Measurements from ENCODE around the gene SMYD3. TPM values are rescaled to one million over a fixed set of nuclear protein-coding genes. Genes with fewer than 3 reads are reported as not detected.
"Not testable (repeated sequence)": the region's sequence is repeated elsewhere in the genome, so short reads cannot be mapped to it uniquely, and the experiment has no call there.

The SMYD3 gene
- total RNA-seq, 6 experiments from 2014 or later, result 6.3 to 10.0 (median 6.6) TPM

GRCh38 chr1:245942856-245943255, 564.2 kb downstream of the SMYD3 start:
- 65% methylated on average over 3 of the region's 3 CpGs for WGBS (ENCODE audit: insufficient coverage, low coverage, low lambda C conversion rate, missing lambda C conversion rate)
- H3K4me1 ChIP-seq, result no peaks in the 10 kb centered on the region
- no peak for TF ChIP-seq POLR2A (IDR thresholded peaks at IDR 0.05)
- TF ChIP-seq CTCF (IDR thresholded peaks at IDR 0.05), result no peak

GRCh38 chr1:245941771-245942170, 565.3 kb downstream of the SMYD3 start:
- intact Hi-C loops (cut with DNase I); ATAC-seq; H3K36me3 ChIP-seq; H3K27ac ChIP-seq; H3K9me3 ChIP-seq; H3K4me3 ChIP-seq; H3K27me3 ChIP-seq; DNase-seq; H3K4me1 ChIP-seq: not testable (repeated sequence)
- 83% methylated on average over 1 of the region's 1 CpG for WGBS (ENCODE audit: insufficient coverage, low coverage, low lambda C conversion rate, missing lambda C conversion rate)

More at GRCh38 chr1:245942856-245943255, 564.2 kb downstream of the SMYD3 start:
- Histone ChIP-seq H3K27me3 (no peaks in the 10 kb centered on the region), H3K27ac (no peak overlapping the region), H3K36me3 (no peaks in the 10 kb centered on the region), H3K4me3 (no peak overlapping the region), H3K9me3 (no peaks in the 10 kb centered on the region)
- intact Hi-C loops (cut with DNase I), result no loop called here
- DNase-seq, result no peak
- no peak for ATAC-seq

GRCh38 chr1:245939756-245940345, 567.2 kb downstream of the SMYD3 start:
- Histone ChIP-seq H3K9me3 (no peaks in the 10 kb centered on the region), H3K36me3 (no peaks in the 10 kb centered on the region), H3K27me3 (no peaks in the 10 kb centered on the region), H3K4me1 (no peaks in the 10 kb centered on the region), H3K27ac (no peak overlapping the region), H3K4me3 (no peak overlapping the region)
- DNase-seq, result no peak
- no peak for ATAC-seq
- intact Hi-C loops (cut with DNase I), result no loop called here
- TF ChIP-seq POLR2A (IDR thresholded peaks at IDR 0.05), result no peak
- TF ChIP-seq CTCF (IDR thresholded peaks at IDR 0.05), result no peak
- 54% methylated on average over 7 of the region's 8 CpGs for WGBS (ENCODE audit: insufficient coverage, low coverage, low lambda C conversion rate, missing lambda C conversion rate)

- H3K4me1 ChIP-seq, result no peaks in the 10 kb centered on the region
- H3K27me3 ChIP-seq, result no peaks in the 10 kb centered on the region
- intact Hi-C loops (cut with DNase I), result no loop called here
- H3K27ac ChIP-seq, result no peak overlapping the region
- TF ChIP-seq CTCF (IDR thresholded peaks at IDR 0.05) (no peak), POLR2A (IDR thresholded peaks at IDR 0.05) (no peak)
- ATAC-seq (no peak), DNase-seq (no peak)
- 94% methylated on average over 5 of the region's 8 CpGs for WGBS (ENCODE audit: insufficient coverage, low coverage, low lambda C conversion rate, missing lambda C conversion rate)
- H3K36me3 ChIP-seq, result no peaks in the 10 kb centered on the region
- H3K9me3 ChIP-seq, result no peaks in the 10 kb centered on the region
- no peak overlapping the region for H3K4me3 ChIP-seq
Measured at GRCh38 chr1:245938046-245938435, 569.0 kb downstream of the SMYD3 start.

GRCh38 chr1:245937316-245938045, 569.6 kb downstream of the SMYD3 start:
- no peak for DNase-seq
- TF ChIP-seq POLR2A (IDR thresholded peaks at IDR 0.05) (no peak), CTCF (IDR thresholded peaks at IDR 0.05) (no peak)
- WGBS (ENCODE audit: insufficient coverage, low coverage, low lambda C conversion rate, missing lambda C conversion rate), result 97% methylated on average over 8 of the region's 8 CpGs

More at GRCh38 chr1:245937316-245938045, 569.6 kb downstream of the SMYD3 start:
- no peaks in the 10 kb centered on the region for H3K27me3 ChIP-seq
- no peak for ATAC-seq
- H3K4me1 ChIP-seq, result no peaks in the 10 kb centered on the region
- H3K4me3 ChIP-seq, result no peak overlapping the region
- H3K27ac ChIP-seq, result no peak overlapping the region
- H3K9me3 ChIP-seq, result no peaks in the 10 kb centered on the region
- H3K36me3 ChIP-seq, result no peaks in the 10 kb centered on the region
- intact Hi-C loops (cut with DNase I), result no loop called here
